Gastrocnemius medialis (tissue), 4 donors: ENCODE results near the gene CT45A10. TPM values are rescaled to one million over a fixed set of nuclear protein-coding genes. Genes with fewer than 3 reads are reported as not detected.
"Not testable (repeated sequence)": the region's sequence is repeated elsewhere in the genome, so short reads cannot be mapped to it uniquely, and the experiment has no call there.

Experiments
- ATAC-seq, 2 donors: fragments of 150-250 bp; one replicate each; pipeline ENCODE4 v1.9.1; 2016
- DNase-seq, 2 donors: peaks; one replicate each; pipeline ENCODE4 v3.0.0-alpha.2; 2019
- H3K27ac ChIP-seq, 4 donors: fragments of 200-600 bp; sonication (generic); 1 replicate in 1 of 4; 2 replicates in 3 of 4; pipeline ENCODE4 v1.5.1; 2016 to 2018; ENCODE audit warnings: mild to moderate bottlenecking in 2 of 4, moderate library complexity in 1 of 4
- H3K27me3 ChIP-seq, 3 donors: fragments of 200-600 bp; sonication (generic) in 2 of 3; 1 replicate in 1 of 3; 2 replicates in 2 of 3; pipeline versions ENCODE4 v1.5.1 to v1.6.0; 2016 to 2019; ENCODE audit warnings: mild to moderate bottlenecking in 1 of 3, moderate library complexity in 1 of 3
- H3K36me3 ChIP-seq, 2 donors: fragments of 200-600 bp; sonication (generic) in 1 of 2; one replicate each; pipeline ENCODE4 v1.5.1; 2017 to 2018
- H3K4me1 ChIP-seq, 2 donors: fragments of 200-600 bp; sonication (generic) in 1 of 2; one replicate each; pipeline ENCODE4 v1.5.1; 2016 to 2017; ENCODE audit warnings: mild to moderate bottlenecking in 2 of 2
- H3K4me3 ChIP-seq, 4 donors: fragments of 200-600 bp; sonication (generic) in 3 of 4; 1 replicate in 1 of 4; 2 replicates in 3 of 4; pipeline ENCODE4 v1.5.1; 2016 to 2019; ENCODE audit warnings: mild to moderate bottlenecking in 2 of 4
- H3K9me3 ChIP-seq, 3 donors: fragments of 200-600 bp; sonication (generic) in 2 of 3; 1 replicate in 1 of 3; 2 replicates in 2 of 3; pipeline ENCODE4 v1.5.1; 2016 to 2019
- in situ Hi-C, 4 donors: fragments of 200-750 bp; cut with MboI; loops; one replicate each; pipeline versions ENCODE4 v1.15.0 to v1.8.0; 2017; ENCODE audit warnings: low sequenced_read_pairs in 4 of 4
- intact Hi-C: fragments of 100-400 bp; cut with DNase I; formaldehyde crosslinking; loops from one replicate; pipeline ENCODE4 v1.15.1; 2023; ENCODE audit warnings: low total_unique reads
- total RNA-seq, 4 donors: library from RNA; depleted of rRNA; stranded (reverse); fragments of >200 nt; gene quantifications; one replicate each; pipeline versions ENCODE4 v1.1.0 to v1.2.3, GENCODE V29; 2016

CT45A10 gene
- total RNA-seq, 4 donors from 2014 or later, result not detected

GRCh38 chrX:135854438-135854837, 38.8 kb downstream of the CT45A10 start, which contains the start of gene CT45A8:
Gene CT45A8, minus strand, starts transcription at chrX:135854538. Its CDS starts 3,755 bp downstream, at chrX:135850783.
- ATAC-seq, H3K9me3 ChIP-seq, in situ Hi-C loops, H3K4me3 ChIP-seq, H3K27me3 ChIP-seq, DNase-seq, H3K36me3 ChIP-seq, intact Hi-C loops, H3K4me1 ChIP-seq, H3K27ac ChIP-seq: not testable (repeated sequence)

DNA sequence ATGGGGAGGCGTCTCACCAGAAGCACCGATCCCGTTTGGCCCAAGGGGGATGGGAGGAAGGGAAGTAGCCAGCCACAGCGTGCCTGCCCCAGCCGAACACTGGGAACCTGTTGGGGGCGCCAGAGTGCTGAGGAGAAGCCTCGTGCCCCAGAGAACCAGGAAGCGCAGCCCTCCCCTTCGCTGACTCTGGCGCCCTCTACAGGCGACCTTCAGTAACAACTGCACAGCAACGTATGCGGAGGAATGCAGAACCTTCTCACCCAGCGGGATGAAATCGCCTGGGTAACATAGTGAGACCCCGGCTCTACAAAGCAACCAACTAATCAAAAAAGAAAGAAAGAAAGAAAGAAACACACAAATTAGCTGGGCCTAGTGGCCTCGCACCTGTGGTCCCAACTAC, 56.1 kb downstream of the CT45A10 start, which contains the start of gene CT45A7:
Gene CT45A7, minus strand, starts transcription at position 101 of the 400 bp plus-strand sequence. CDS start 3,747 bp downstream, outside the sequence.
- H3K27ac ChIP-seq, H3K4me1 ChIP-seq, H3K27me3 ChIP-seq, DNase-seq, ATAC-seq, H3K9me3 ChIP-seq, H3K36me3 ChIP-seq, in situ Hi-C loops, intact Hi-C loops, H3K4me3 ChIP-seq: not testable (repeated sequence)

Other genes with a start within 250 kb of the CT45A10 start
- gene CT45A1, start 179.8 kb downstream of the CT45A10 start, total RNA-seq, result not detected
- gene CT45A3, start 125.3 kb downstream of the CT45A10 start, total RNA-seq, result not detected
- gene CT45A5, start 107.9 kb downstream of the CT45A10 start, total RNA-seq, result not detected
- not detected for gene CT45A6, start 90.7 kb downstream of the CT45A10 start, total RNA-seq
- gene CT45A2, start 73.4 kb downstream of the CT45A10 start, total RNA-seq, result not detected
- gene CT45A7, start 56.2 kb downstream of the CT45A10 start, total RNA-seq, result not detected
- gene CT45A8, start 38.9 kb downstream of the CT45A10 start, total RNA-seq, result not detected
- not detected for gene CT45A9, start 21.6 kb downstream of the CT45A10 start, total RNA-seq
- not detected for gene SAGE1, start 272 bp upstream of the CT45A10 start, total RNA-seq
- gene MMGT1, start 80.5 kb upstream of the CT45A10 start, total RNA-seq, result 10 to 100 TPM; 20.6 to 29.2 (median 23.5) TPM
- gene SLC9A6, start 92.0 kb upstream of the CT45A10 start, total RNA-seq, result 10 to 100 TPM; 13.3 to 18.7 (median 15.2) TPM